K562 (cell line): ENCODE data around the gene KAZN. TPM values are rescaled to one million over a fixed set of nuclear protein-coding genes. Genes with fewer than 3 reads are reported as not detected.
A peak's percentile ranks its signal among the peaks of the same experiment; 100 is the strongest.

Experiments
- MGA ChIP-seq: fragments of 450-650 bp; IDR thresholded peaks from 2 replicates; pipeline ENCODE4 v1.6.1; 2016; ENCODE audit warnings: mild to moderate bottlenecking, moderate library complexity
- NR2C1 ChIP-seq, 2 experiments: fragments of 450-650 bp; IDR thresholded peaks; 2 replicates each; pipeline ENCODE4 v1.6.1; 2017; ENCODE audit warnings: mild to moderate bottlenecking in 2 of 2, antibody characterized with exemption in 1 of 2, inconsistent platforms in 1 of 2, missing compliant biosample characterization in 1 of 2, missing genetic modification characterization in 1 of 2
- PTBP1 ChIP-seq: fragments of 200-400 bp; formaldehyde crosslinking; IDR thresholded peaks from 2 replicates; pipeline ENCODE4 v1.6.1; 2017; ENCODE audit warnings: low read depth, low read length
- SP1 ChIP-seq: sonication (generic); formaldehyde crosslinking; IDR thresholded peaks from 2 replicates; pipeline ENCODE4 v1.8.1; 2022; ENCODE audit warnings: mild to moderate bottlenecking, missing genetic modification reagents
- polyA plus RNA-seq, 8 experiments: library from polyadenylated mRNA; depleted of rRNA in 4 of 8; stranded (reverse) in 5 of 8; unstranded in 3 of 8; fragments of >200 nt; fragmentation: Nextera tagmentation in 2 of 8; fragmentation: Illumina TruSeq in 1 of 8; extraction: Ambion mirVana in 2 of 8; extraction: Trizol in 1 of 8; gene quantifications; 2 replicates each; pipeline versions ENCODE4 v1.2.1 to v1.2.3, GENCODE V29; 2011 to 2014; ENCODE audit warnings: inconsistent platforms in 1 of 8, missing spikeins in 1 of 8
- total RNA-seq, 7 experiments: library from RNA; depleted of rRNA in 6 of 7; stranded (reverse); fragments of >200 nt in 6 of 7; fragmentation: Illumina TruSeq in 2 of 7; extraction: Trizol in 2 of 7; gene quantifications; 2 replicates each; pipeline versions ENCODE4 v1.2.1 to v1.2.3, GENCODE V29; 2011 to 2021; ENCODE audit warnings: low replicate concordance in 1 of 7

KAZN gene
- total and polyA plus RNA-seq, 9 of the 15 experiments (the other 6 are each of a cell fraction or from before 2014, with no cell fraction given), result 2.1 to 21.6 (median 5.4) TPM

GRCh38 chr1:14928886-14929546 lies 330.5 kb downstream of the KAZN start (continued):
- TF ChIP-seq MGA (0 out of 2 replicates have a peak, but pooled peaks have one; percentile 25), SP1 (CRISPR knock-in tag) (peak; percentile 50; the same call in 1 of the 2 replicates), NR2C1 (IDR thresholded peaks at IDR 0.05) (peak; percentile 24; the same call in 1 of the 2 replicates), NR2C1 (tag; IDR thresholded peaks at IDR 0.05) (no peak), PTBP1 (no peak)
